WTC11 (cell line): ENCODE measurements around the gene CERS3. TPM values are rescaled to one million over a fixed set of nuclear protein-coding genes. Genes with fewer than 3 reads are reported as not detected.
A peak's percentile ranks its signal among the peaks of the same experiment; 100 is the strongest.

Experiments used
- ATAC-seq: fragments of 200-7000 bp; cut with Tn5 transposase; 2 replicates; pipeline ENCODE4 v1.10.0; 2021; ENCODE audit warnings: mild to moderate bottlenecking, moderate library complexity
- CTCF ChIA-PET: fragments of 300-600 bp; sonication (Branson Sonifier 250); formaldehyde crosslinking; loops from one replicate; lab custom pipeline; 2021; ENCODE audit warnings: antibody characterized with exemption; lab: Charles Lee
- POLR2A ChIA-PET: fragments of 350-600 bp; sonication (Branson Sonifier 250); formaldehyde crosslinking; loops from one replicate; lab custom pipeline; 2021; ENCODE audit warnings: antibody characterized with exemption; lab: Charles Lee
- DNase-seq: peaks from one replicate; pipeline ENCODE4 v3.0.0; 2021; ENCODE audit warnings: low spot score
- H3K27ac Mint-ChIP-seq: 2 replicates; pipeline ENCODE4 v1.8.0; 2021; ENCODE audit warnings: mixed read lengths
- H3K27me3 Mint-ChIP-seq: 2 replicates; pipeline ENCODE4 v1.8.0; 2021; ENCODE audit warnings: low read depth, mild to moderate bottlenecking, moderate library complexity, mixed read lengths
- H3K36me3 Mint-ChIP-seq: 2 replicates; pipeline ENCODE4 v1.8.0; 2021; ENCODE audit warnings: mixed read lengths
- H3K4me1 Mint-ChIP-seq: 2 replicates; pipeline ENCODE4 v1.8.0; 2022; ENCODE audit warnings: mixed read lengths
- H3K4me3 Mint-ChIP-seq: 2 replicates; pipeline ENCODE4 v1.8.0; 2021; ENCODE audit warnings: mild to moderate bottlenecking, moderate library complexity, mixed read lengths
- H3K9me3 Mint-ChIP-seq: 2 replicates; pipeline ENCODE4 v1.8.0; 2021; ENCODE audit warnings: mixed read lengths
- E2F1 ChIP-seq: sonication (generic); formaldehyde crosslinking; IDR thresholded peaks from 2 replicates; pipeline ENCODE4 v1.8.0; 2022; ENCODE audit warnings: mild to moderate bottlenecking, missing genetic modification reagents
- GABPB1 ChIP-seq: sonication (generic); formaldehyde crosslinking; IDR thresholded peaks from 2 replicates; pipeline ENCODE4 v1.8.1; 2023; ENCODE audit warnings: mild to moderate bottlenecking, missing genetic modification reagents
- HMGA2 ChIP-seq: fragments of 250-450 bp; sonication (Bioruptor Pico); IDR thresholded peaks from 2 replicates; pipeline ENCODE4 v1.4.0; 2021; ENCODE audit warnings: mild to moderate bottlenecking, moderate library complexity
- NFATC4 ChIP-seq: fragments of 250-450 bp; sonication (Bioruptor Pico); IDR thresholded peaks from 2 replicates; pipeline ENCODE4 v1.9.0; 2021; ENCODE audit warnings: mild to moderate bottlenecking
- NFE2L1 ChIP-seq: sonication (generic); formaldehyde crosslinking; IDR thresholded peaks from 2 replicates; pipeline ENCODE4 v1.8.1; 2023; ENCODE audit warnings: missing genetic modification reagents
- TCF7 ChIP-seq: sonication (generic); formaldehyde crosslinking; IDR thresholded peaks from 2 replicates; pipeline ENCODE4 v1.8.0; 2022; ENCODE audit warnings: mild to moderate bottlenecking, low read depth, missing genetic modification reagents, moderate library complexity
- total RNA-seq: library from RNA; stranded (reverse); gene quantifications from 3 replicates; pipeline ENCODE4 v1.2.3, GENCODE V29; 2021

CERS3 gene
- total RNA-seq, 1 experiment from 2014 or later: 0.74 TPM

DNA sequence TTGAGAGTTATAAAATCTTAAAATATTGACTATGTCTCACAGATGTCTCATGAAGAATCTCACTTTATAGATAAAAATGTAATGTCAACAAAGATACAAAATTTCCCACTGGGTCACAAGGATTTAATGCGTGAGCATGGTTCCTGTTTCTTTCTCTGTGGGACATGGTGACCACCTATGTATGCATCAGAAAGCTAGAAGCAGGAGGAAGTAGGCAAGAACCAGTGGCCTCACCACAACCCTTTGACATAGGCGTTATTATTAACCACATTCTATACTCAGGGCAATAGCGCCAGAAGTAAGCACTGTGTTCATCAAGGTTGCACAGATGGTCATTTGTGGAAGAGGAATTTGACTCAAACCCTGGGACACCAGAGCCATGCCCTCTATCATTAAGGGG, 175.3 kb downstream of the CERS3 start (continued):
- TF ChIP-seq E2F1 (CRISPR knock-in tag) (no peak), GABPB1 (CRISPR knock-in tag) (no peak), HMGA2 (CRISPR knock-in tag) (no peak), TCF7 (no peak), NFE2L1 (CRISPR knock-in tag) (no peak)
- TF ChIP-seq, all 79 proteins: peak for 0

DNA sequence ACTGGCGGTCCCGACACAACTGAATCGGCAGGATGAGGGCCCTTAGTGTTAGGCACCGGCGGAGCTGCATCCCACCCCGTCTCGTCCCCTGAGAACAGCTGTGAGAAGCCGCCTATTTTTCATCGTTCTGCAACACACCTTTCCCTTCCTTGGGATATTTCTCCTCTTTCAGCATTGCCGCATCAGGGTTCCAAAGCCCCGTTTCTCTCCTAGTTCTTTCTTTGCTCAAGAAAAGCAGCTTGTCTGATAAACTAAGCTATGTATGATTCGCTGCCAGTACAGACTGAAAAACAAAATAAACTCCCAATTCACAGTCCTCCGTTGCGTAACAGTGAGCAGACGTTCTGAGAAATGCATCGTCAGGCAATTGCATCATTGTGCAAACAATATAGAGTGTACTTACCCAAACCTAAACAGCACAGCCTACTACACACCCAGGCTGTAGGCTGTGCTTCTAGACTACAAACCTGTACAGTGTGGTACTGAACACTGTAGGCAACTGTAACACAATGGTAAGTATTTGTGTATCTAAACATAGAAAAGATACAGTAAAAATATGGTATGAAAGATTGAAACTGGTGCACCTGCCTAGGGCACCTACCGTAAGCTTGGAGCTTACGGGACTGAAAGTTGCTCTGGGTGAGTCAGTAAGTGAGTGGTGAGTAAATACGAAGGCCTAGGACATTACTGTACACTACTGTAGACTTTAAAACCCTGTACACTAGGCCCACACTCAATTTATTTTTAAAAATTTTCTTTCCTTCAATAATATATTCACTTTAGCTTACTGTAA, 178.1 kb downstream of the CERS3 start:
- POLR2A ChIA-PET: interaction anchor here (0.6 to 1.0 kb wide), 4 partner anchors 9 to 252 kb away, joined by 3 to 4 read pairs (median 3); partner anchors contain the start of gene ADAMTS17
- CTCF ChIA-PET: interaction anchor here (0.5 to 4.4 kb wide), 40 partner anchors 8 to 774 kb away, joined by 3 to 110 read pairs (median 4); partner anchors contain the start of genes ADAMTS17, ASB7, CERS3 and LINS1
- DNase-seq (no peak), ATAC-seq (no peak)
- Mint-ChIP-seq H3K36me3 (no peaks in the 10 kb centered on the region), H3K27ac (no peak overlapping the region), H3K9me3 (peaks cover 3% of the 10 kb centered on the region; the same call in 1 of the 2 replicates), H3K27me3 (peaks cover 38% of the 10 kb centered on the region), H3K4me1 (peaks cover 11% of the 10 kb centered on the region)
- TF ChIP-seq NFATC4 (no peak), GABPB1 (CRISPR knock-in tag) (peak; percentile 96)
- TF ChIP-seq, all 79 proteins: peak for 1
- peak overlapping the region; percentile 87 for H3K4me3 Mint-ChIP-seq

Other genes with a start within 250 kb of the CERS3 start
- 1.8 to 2.8 TPM (median 2.2 TPM) in 3 replicates for gene ADAMTS17, start 187.0 kb downstream of the CERS3 start, total RNA-seq
- 6.2 to 10.4 TPM (median 9.1 TPM) in 3 replicates for gene LINS1, start 73.2 kb upstream of the CERS3 start, total RNA-seq
- 11.5 to 13.4 TPM (median 12.9 TPM) in 3 replicates for gene ASB7, start 73.6 kb upstream of the CERS3 start, total RNA-seq